Esophagus muscularis mucosa (tissue), 3 donors: ENCODE data around the gene TPRX2.

Experiments
- POLR2A ChIP-seq: fragments of 450-650 bp; IDR thresholded peaks from one replicate; pipeline ENCODE4 v1.6.1; 2017; ENCODE audit warnings: antibody characterized with exemption, moderate library complexity, mild to moderate bottlenecking, low read depth
- TF ChIP-seq, protein P1 (sequence below), 3 experiments: fragments of 200-600 bp in 2 of 3; fragments of 450-650 bp in 1 of 3; sonication (generic) in 2 of 3; IDR thresholded peaks; one replicate each; pipeline ENCODE4 v1.5.1; 2017 to 2019; ENCODE audit warnings: antibody characterized with exemption in 3 of 3, mild to moderate bottlenecking in 2 of 3, moderate library complexity in 1 of 3

DNA sequence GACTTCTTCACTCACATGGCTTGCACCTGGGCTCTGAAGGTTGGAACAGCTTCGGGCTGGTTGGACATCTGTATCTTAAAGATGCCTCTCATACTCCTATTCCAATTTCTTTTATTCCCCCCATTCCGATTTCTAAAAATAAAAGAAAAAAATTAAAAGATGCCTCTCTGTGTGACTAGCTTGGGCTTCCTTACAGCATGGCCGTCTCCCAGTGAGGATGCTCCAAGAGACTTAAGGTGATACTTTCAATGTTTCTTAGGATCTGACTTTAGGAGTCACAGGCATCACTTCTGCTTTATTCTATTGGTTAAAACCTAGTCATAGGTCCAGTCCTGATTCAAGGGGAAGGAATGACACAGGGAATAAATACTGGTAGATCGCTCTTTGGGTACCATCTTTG lies 37.0 kb downstream of the TPRX2 start:
- TF ChIP-seq POLR2A = no peak
- TF ChIP-seq, protein P1, sequence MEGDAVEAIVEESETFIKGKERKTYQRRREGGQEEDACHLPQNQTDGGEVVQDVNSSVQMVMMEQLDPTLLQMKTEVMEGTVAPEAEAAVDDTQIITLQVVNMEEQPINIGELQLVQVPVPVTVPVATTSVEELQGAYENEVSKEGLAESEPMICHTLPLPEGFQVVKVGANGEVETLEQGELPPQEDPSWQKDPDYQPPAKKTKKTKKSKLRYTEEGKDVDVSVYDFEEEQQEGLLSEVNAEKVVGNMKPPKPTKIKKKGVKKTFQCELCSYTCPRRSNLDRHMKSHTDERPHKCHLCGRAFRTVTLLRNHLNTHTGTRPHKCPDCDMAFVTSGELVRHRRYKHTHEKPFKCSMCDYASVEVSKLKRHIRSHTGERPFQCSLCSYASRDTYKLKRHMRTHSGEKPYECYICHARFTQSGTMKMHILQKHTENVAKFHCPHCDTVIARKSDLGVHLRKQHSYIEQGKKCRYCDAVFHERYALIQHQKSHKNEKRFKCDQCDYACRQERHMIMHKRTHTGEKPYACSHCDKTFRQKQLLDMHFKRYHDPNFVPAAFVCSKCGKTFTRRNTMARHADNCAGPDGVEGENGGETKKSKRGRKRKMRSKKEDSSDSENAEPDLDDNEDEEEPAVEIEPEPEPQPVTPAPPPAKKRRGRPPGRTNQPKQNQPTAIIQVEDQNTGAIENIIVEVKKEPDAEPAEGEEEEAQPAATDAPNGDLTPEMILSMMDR (IDR thresholded peaks at IDR 0.05) = no peak
